ENCODE results near the gene PNPLA6. TPM values are rescaled to one million over a fixed set of nuclear protein-coding genes. Genes with fewer than 3 reads are reported as not detected.

PNPLA6 gene
- total and polyA plus RNA-seq, 2 of the 13 experiments (the other 11 are each of a cell fraction or from before 2014, with no cell fraction given): 24.9 to 28.2 TPM

- TF ChIP-seq TFAP4 (IDR thresholded peaks at IDR 0.05; ENCODE audit: borderline replicate concordance, low read depth): no peak
- TF ChIP-seq ZNF34 (CRISPR knock-in tag; IDR thresholded peaks at IDR 0.05; ENCODE audit: borderline replicate concordance): no peak
- TF ChIP-seq ZFP91 (CRISPR knock-in tag; IDR thresholded peaks at IDR 0.05; ENCODE audit: borderline replicate concordance): no peak
- no peak for TF ChIP-seq ZHX2 (IDR thresholded peaks at IDR 0.05; ENCODE audit: low read depth)
- TF ChIP-seq ZHX2 (CRISPR knock-in tag; IDR thresholded peaks at IDR 0.05; ENCODE audit: borderline replicate concordance): peak; percentile 99
- TF ChIP-seq CSRNP1 (CRISPR knock-in tag; IDR thresholded peaks at IDR 0.05): peak; percentile 70; the same call in 1 of the 2 replicates
- TF ChIP-seq CREM (IDR thresholded peaks at IDR 0.05): no peak
- peak; percentile 67 for TF ChIP-seq CREM (CRISPR knock-in tag; IDR thresholded peaks at IDR 0.05)
- TF ChIP-seq LCORL (IDR thresholded peaks at IDR 0.05): no peak
- TF ChIP-seq LCORL (CRISPR knock-in tag; IDR thresholded peaks at IDR 0.05): 0 out of 2 replicates have a peak, but pooled peaks have one; percentile 45
- peak; percentile 99 for TF ChIP-seq ETV6 (CRISPR knock-in tag; conservative IDR thresholded peaks at IDR 0.05)
- TF ChIP-seq SALL2 (CRISPR knock-in tag; IDR thresholded peaks at IDR 0.05): peak; percentile 91
- peak; percentile 99 for TF ChIP-seq GPN1 (CRISPR knock-in tag; IDR thresholded peaks at IDR 0.05; ENCODE audit: borderline replicate concordance)
- TF ChIP-seq ZBTB25 (CRISPR knock-in tag; IDR thresholded peaks at IDR 0.05): peak; percentile 99
- peak; percentile 72; the same call in 1 of the 2 replicates for TF ChIP-seq NFE2L1 (CRISPR knock-in tag; IDR thresholded peaks at IDR 0.05; ENCODE audit: borderline replicate concordance)
- TF ChIP-seq E2F2 (CRISPR knock-in tag; IDR thresholded peaks at IDR 0.05; ENCODE audit: borderline replicate concordance): peak; percentile 99; the same call in 1 of the 2 replicates
Measured at GRCh38 chr19:7562646-7563393, 27.3 kb downstream of the PNPLA6 start (continued).

Measured in HepG2 (cell line).